Measurements from ENCODE around the gene CSPG4.

The CSPG4 gene

GRCh38 chr15:75721923-75722870, 9.5 kb upstream of the CSPG4 start:
- no peaks in the 10 kb centered on the region for H3K9me2 ChIP-seq (ENCODE audit: low read depth, low read length)
- H3K27me3 ChIP-seq (ENCODE audit: insufficient read depth, low read length): no peaks in the 10 kb centered on the region
- no peaks in the 10 kb centered on the region for H3K79me2 ChIP-seq (ENCODE audit: insufficient read depth, low read length)
- H3F3A ChIP-seq (ENCODE audit: insufficient read depth, low read length): no peaks in the 10 kb centered on the region
- no peak overlapping the region for H3K27ac ChIP-seq (ENCODE audit: low read depth, low read length, poor library complexity, severe bottlenecking)
- H3K9ac ChIP-seq (ENCODE audit: low read length): no peak overlapping the region
- TF ChIP-seq, protein P1, sequence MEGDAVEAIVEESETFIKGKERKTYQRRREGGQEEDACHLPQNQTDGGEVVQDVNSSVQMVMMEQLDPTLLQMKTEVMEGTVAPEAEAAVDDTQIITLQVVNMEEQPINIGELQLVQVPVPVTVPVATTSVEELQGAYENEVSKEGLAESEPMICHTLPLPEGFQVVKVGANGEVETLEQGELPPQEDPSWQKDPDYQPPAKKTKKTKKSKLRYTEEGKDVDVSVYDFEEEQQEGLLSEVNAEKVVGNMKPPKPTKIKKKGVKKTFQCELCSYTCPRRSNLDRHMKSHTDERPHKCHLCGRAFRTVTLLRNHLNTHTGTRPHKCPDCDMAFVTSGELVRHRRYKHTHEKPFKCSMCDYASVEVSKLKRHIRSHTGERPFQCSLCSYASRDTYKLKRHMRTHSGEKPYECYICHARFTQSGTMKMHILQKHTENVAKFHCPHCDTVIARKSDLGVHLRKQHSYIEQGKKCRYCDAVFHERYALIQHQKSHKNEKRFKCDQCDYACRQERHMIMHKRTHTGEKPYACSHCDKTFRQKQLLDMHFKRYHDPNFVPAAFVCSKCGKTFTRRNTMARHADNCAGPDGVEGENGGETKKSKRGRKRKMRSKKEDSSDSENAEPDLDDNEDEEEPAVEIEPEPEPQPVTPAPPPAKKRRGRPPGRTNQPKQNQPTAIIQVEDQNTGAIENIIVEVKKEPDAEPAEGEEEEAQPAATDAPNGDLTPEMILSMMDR (IDR thresholded peaks at IDR 0.05; ENCODE audit: low read length): no peak
- no peak for TF ChIP-seq EZH2 (IDR thresholded peaks at IDR 0.05; ENCODE audit: borderline replicate concordance, low read length)
- H2AFZ ChIP-seq (ENCODE audit: low read length): no peak overlapping the region
- no peaks in the 10 kb centered on the region for H3K4me1 ChIP-seq (ENCODE audit: insufficient read depth, low read length, severe bottlenecking)
- H3K4me2 ChIP-seq (ENCODE audit: low read length): no peak overlapping the region
- H3K4me3 ChIP-seq (ENCODE audit: low read depth, low read length, poor library complexity, severe bottlenecking): no peak overlapping the region
- no peaks in the 10 kb centered on the region for H4K20me1 ChIP-seq (ENCODE audit: insufficient read depth, low read length)
- H3K9me3 ChIP-seq (ENCODE audit: low read length): no peaks in the 10 kb centered on the region
- H3K36me3 ChIP-seq (ENCODE audit: insufficient read depth, low read length): no peaks in the 10 kb centered on the region

GRCh38 chr15:75721480-75721922, 8.9 kb upstream of the CSPG4 start:
- Histone ChIP-seq H3K27ac (ENCODE audit: low read depth, low read length, poor library complexity, severe bottlenecking) (no peak overlapping the region), H3K4me3 (ENCODE audit: low read depth, low read length, poor library complexity, severe bottlenecking) (no peak overlapping the region), H3K36me3 (ENCODE audit: insufficient read depth, low read length) (no peaks in the 10 kb centered on the region), H3K27me3 (ENCODE audit: insufficient read depth, low read length) (no peaks in the 10 kb centered on the region), H3K9me2 (ENCODE audit: low read depth, low read length) (no peaks in the 10 kb centered on the region), H3K4me2 (ENCODE audit: low read length) (no peak overlapping the region), H3K9me3 (ENCODE audit: low read length) (no peaks in the 10 kb centered on the region), H3K4me1 (ENCODE audit: insufficient read depth, low read length, severe bottlenecking) (no peaks in the 10 kb centered on the region), H4K20me1 (ENCODE audit: insufficient read depth, low read length) (no peaks in the 10 kb centered on the region), H3K79me2 (ENCODE audit: insufficient read depth, low read length) (no peaks in the 10 kb centered on the region), H2AFZ (ENCODE audit: low read length) (no peak overlapping the region), H3F3A (ENCODE audit: insufficient read depth, low read length) (no peaks in the 10 kb centered on the region), H3K9ac (ENCODE audit: low read length) (no peak overlapping the region)
- no peak for TF ChIP-seq EZH2 (IDR thresholded peaks at IDR 0.05; ENCODE audit: borderline replicate concordance, low read length)
- TF ChIP-seq, protein P1 (IDR thresholded peaks at IDR 0.05; ENCODE audit: low read length): no peak

DNA sequence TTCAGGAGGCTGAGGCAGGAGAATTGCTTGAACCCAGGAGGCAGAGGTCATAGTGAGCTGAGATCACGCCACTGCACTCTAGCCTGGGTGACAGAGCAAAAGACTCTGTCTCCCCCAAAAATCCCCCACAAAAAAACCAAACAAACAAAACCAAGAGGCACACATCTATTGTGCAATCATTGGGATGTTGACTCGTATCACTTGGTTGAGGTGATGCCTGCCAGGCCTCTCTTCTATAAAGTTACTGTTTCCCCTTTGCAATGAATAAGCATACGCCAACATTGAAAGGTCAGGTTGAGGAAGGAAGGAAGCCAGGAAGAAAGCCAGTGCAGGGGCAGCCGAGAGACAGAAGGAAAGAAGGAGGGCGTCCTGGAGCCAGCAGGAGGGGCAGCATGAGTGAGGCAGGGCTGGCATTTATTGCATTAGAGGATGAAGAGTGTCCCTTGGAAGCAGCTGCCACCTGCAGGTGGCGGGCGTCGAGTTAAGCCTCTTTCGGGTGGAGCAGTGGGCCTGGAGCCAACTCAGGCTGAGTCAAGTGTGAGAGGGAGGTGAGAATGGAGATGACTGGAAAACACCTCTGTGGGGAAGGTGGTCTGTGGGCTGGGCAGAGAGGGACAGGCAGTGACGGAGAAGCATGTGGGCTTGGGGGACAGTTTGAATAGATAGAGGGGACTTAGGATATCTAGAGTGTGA, 8.3 kb upstream of the CSPG4 start:
- Histone ChIP-seq H3K79me2 (ENCODE audit: insufficient read depth, low read length) (no peaks in the 10 kb centered on the region), H3K27ac (ENCODE audit: low read depth, low read length, poor library complexity, severe bottlenecking) (no peak overlapping the region), H3K4me2 (ENCODE audit: low read length) (no peak overlapping the region), H3K9me2 (ENCODE audit: low read depth, low read length) (no peaks in the 10 kb centered on the region), H3K4me3 (ENCODE audit: low read depth, low read length, poor library complexity, severe bottlenecking) (no peak overlapping the region), H4K20me1 (ENCODE audit: insufficient read depth, low read length) (no peaks in the 10 kb centered on the region), H3K4me1 (ENCODE audit: insufficient read depth, low read length, severe bottlenecking) (no peaks in the 10 kb centered on the region), H3K36me3 (ENCODE audit: insufficient read depth, low read length) (no peaks in the 10 kb centered on the region), H3F3A (ENCODE audit: insufficient read depth, low read length) (no peaks in the 10 kb centered on the region), H2AFZ (ENCODE audit: low read length) (no peak overlapping the region), H3K9me3 (ENCODE audit: low read length) (no peaks in the 10 kb centered on the region), H3K9ac (ENCODE audit: low read length) (no peak overlapping the region), H3K27me3 (ENCODE audit: insufficient read depth, low read length) (no peaks in the 10 kb centered on the region)
- no peak for TF ChIP-seq EZH2 (IDR thresholded peaks at IDR 0.05; ENCODE audit: borderline replicate concordance, low read length)
- TF ChIP-seq, protein P1 (IDR thresholded peaks at IDR 0.05; ENCODE audit: low read length): peak; percentile 49

All from OCI-LY1 (cell line).